SK-MEL-5 (cell line): Measurements from ENCODE around the gene DOK1. TPM values are rescaled to one million over a fixed set of nuclear protein-coding genes. Genes with fewer than 3 reads are reported as not detected.
A peak's percentile ranks its signal among the peaks of the same experiment; 100 is the strongest.
"Not testable (repeated sequence)": the region's sequence is repeated elsewhere in the genome, so short reads cannot be mapped to it uniquely, and the experiment has no call there.

Experiments
- DNase-seq: peaks from one replicate; pipeline ENCODE4 v3.0.0-alpha.2; 2016; ENCODE audit warnings: low read depth, low spot score
- in situ Hi-C: cut with HindIII; loops from 2 replicates; pipeline ENCODE4 v1.10.0; 2016; ENCODE audit warnings: low sequenced_read_pairs, high pct_unique_total_duplicates, low pct_unique_long_range_greater_than_20kb
- total RNA-seq: library from RNA; depleted of rRNA; stranded (reverse); fragments of >200 nt; shearing (Covaris generic); gene quantifications from 2 replicates; pipeline ENCODE4 v1.2.3, GENCODE V29; 2014

The DOK1 gene
- total RNA-seq, 1 experiment from 2014 or later, result 3.5 TPM

DNA sequence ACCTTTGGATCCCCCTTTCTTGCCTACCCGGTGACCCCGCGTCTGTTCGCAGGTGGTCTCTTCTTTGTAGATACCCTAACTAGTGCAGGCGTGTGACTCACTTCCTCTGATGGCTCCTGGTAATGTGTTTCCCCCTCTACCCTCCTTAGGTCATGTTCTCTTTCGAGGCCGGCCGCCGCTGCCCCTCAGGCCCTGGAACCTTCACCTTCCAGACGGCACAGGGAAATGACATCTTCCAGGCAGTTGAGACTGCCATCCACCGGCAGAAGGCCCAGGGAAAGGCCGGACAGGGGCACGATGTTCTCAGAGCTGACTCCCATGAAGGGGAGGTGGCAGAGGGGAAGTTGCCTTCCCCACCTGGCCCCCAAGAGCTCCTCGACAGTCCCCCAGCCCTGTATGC is 1.6 kb downstream of the DOK1 start:
- in situ Hi-C loops, result no loop called here
- DNase-seq, result no peak

DNA sequence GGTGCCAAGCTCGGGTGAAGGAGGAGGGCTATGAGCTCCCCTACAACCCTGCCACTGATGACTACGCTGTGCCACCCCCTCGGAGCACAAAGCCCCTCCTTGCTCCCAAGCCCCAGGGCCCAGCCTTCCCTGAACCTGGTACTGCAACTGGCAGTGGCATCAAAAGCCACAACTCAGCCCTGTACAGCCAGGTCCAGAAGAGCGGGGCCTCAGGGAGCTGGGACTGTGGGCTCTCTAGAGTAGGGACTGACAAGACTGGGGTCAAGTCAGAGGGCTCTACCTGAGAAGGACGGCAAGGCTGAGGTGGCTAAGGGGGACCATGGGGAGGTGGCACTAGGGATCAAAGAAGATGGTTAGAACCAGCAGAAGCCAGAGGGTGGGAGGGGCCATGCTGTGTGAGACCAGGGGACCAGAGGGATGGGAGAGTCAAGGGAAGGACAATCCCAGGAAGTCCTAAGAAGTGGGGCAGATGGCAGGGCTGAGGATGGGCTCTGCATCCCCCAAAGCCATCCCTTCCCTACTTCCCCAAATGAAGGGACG is 2.4 kb downstream of the DOK1 start:
- in situ Hi-C loops, result no loop called here
- no peak for DNase-seq

DNA sequence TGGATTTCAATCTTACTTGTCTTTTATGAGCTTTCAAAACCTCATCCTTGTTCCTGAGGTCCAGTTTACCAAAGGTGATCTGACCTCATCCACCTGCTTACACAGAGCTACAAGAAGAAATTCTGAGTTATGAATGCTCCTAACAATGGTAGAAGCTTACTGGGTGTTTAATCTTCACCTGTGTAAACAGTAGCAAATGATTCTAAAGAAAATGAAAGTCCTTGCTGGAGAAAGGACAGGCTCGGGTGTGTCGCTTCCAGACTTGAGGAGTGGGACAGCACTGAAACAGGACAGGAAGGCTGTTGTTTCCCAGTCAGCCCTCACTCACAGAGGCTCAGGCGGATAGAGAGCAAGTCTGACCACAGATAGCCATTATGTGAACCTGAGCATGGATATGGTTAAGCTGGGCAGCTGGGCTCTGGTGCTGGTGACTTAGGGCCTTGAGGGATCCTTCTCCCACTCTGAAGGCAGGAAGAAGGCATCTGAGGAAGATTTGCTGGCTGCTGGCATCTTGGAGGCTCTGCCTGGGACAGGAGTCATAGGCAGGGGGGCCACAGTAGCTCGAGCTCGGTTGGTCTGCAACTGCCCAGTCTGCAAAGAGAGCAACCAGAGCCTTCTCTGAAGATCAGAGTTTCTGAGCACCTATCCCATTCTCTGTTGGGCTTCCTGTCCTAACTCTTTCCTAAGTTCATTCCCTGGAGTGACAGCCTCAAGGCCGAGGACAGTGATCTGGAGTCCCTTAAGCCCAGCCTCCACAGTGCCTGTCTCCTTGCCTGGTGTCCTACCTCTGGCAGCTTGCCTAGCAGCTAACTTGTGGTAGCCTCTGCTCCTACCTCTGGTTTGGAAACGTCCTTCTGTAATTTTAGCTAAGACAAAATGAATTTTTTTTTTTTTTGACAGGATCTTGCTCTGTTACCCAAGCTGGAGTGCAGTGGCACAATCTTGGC is 4.0 kb downstream of the DOK1 start:
- DNase-seq, result no peak
- in situ Hi-C loops, result no loop called here

DNA sequence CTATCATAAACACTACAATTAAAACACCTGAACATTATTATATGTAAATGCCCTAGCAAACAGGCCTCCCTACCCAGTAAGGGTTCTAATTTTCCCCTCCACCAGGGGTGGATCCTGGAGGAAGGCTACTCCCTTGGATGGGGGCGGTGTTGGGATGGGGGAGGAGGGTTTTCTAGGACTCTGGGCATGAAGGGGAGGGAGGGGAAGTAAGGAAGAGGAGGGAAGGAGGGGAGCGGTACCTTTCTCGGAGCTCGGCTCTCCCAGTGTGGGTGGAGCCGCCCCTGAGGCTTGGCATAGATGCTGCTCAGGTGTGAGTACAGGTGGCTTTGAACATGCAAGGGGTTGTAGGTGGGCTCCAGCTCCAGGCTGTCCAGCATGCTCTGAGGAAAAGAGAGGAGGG is 5.4 kb downstream of the DOK1 start:
- no peak for DNase-seq
- in situ Hi-C loops, result no loop called here

DNA sequence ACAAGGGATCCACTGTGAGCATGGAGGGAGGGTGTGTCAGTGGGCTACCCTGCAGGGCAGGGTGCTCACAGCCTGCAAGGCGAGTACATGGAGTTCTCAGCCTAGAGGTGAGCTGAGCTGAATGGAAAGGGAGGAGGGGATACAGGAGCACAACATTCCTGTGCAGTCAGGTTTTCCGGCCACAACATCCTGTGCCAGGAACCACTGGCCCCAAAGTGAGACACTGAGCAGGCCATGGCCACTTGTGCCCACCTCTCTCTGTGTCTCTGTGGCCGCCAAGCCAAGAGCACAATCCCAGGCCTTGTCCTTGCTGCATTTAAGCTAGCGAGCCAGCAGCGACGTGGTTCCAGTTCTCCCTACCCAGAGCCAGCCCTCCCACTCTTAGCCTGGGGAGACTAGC is 6.1 kb downstream of the DOK1 start:
- no peak for DNase-seq
- in situ Hi-C loops, result no loop called here

DNA sequence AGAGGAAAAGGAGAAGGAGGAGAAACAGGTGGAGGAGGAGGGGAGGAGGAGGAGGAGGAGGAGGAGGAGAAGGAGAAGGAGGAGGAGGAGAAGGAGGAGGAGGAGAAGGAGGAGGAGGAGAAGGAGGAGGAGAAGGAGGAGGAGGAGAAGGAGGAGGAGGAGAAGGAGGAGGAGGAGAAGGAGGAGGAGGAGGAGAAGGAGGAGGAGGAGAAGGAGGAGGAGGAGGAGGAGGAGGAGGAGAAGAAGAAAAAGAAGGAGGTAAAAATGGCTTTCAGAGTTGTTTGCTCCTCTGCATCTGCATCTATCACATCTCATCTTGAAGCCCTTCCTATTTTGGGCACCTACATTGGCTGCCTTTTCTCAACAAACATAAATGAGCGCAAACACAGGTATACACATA is 6.5 kb downstream of the DOK1 start:
- in situ Hi-C loops, DNase-seq: not testable (repeated sequence)

DNA sequence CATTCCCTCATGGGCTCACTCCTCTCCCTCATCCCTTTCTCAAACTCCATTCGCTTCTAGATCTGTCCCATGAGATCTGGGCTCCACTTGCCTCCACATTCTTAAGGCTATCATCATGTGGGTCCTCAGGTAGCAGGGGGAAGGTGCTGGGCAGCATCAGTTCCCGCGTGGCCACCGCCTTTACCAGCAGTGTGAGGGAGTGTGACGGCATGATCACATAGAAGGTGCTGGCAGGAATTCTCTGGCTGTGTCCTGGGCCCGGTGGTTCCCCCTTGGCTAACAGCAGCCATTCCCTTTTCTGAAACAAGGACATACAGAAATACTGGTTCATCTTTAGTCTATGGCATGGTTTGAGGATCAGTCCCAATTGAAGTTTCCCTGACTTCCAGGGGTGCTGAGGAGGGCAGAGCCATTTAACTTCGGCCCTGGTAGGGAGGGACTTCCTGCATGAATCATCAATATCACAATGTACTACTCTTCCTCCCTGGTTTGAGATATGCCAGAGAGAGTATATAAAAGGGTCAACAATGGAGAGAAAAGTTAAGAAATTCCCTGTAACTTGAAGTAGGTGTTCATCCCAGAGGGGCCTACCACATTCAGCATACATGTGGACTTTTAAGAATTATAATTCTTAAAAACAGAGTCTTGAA is 7.7 kb downstream of the DOK1 start:
- in situ Hi-C loops, result no loop called here

DNA sequence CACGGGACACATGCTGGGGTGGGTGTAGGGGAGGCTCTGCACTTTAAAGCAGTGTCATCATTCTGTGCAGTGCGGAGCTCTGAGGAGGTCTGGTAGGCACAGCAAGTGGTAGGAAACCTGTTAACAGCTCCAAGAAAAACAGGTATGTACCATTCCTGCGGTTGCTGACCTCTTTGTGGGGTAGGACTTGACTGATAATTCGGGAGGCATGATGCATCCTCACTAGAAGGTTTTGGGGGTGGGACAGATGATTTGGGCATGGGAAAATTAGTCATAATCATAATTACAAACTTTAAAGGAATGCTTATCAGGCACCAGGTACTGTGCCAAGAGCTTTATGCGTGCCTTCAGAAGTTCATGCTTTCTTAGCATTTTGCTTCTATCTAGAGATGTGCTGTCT is 9.7 kb downstream of the DOK1 start:
- no peak for DNase-seq
- in situ Hi-C loops, result no loop called here

More for the DNA sequence above, 7.7 kb downstream of the DOK1 start:
- no peak for DNase-seq

DNA sequence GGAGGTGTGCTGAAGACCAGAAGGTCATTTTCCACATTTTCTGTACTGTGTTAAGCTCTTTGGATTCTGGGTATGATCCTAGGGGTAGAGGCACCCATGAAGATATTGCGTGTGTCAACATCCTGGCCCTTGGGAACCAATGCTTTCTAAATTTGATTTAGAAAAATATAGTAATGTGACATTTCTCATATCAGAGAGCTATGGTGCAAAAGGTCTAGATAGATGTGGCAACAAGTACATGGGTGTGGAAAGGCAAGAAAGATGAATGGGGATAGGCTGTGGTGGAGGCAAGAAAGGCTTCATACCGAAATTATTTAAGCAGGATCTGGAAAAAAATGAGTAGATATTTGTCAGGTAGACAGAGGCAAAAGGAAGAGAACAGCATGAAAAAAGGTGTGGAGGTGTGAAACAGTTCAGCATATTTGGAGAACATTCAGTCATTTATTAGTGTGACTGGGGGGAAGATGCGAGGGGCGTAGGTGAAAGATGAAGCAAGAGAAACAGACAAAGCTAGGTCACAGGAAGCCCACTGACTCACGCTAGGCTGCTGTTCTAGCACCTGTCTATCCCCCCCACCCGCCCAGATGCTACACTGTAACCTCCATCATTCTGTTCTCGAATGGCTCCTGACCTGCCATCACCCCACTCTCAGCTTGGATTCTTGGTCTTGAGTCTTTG is 11.7 kb downstream of the DOK1 start:
- DNase-seq, result no peak
- in situ Hi-C loops, result no loop called here

DNA sequence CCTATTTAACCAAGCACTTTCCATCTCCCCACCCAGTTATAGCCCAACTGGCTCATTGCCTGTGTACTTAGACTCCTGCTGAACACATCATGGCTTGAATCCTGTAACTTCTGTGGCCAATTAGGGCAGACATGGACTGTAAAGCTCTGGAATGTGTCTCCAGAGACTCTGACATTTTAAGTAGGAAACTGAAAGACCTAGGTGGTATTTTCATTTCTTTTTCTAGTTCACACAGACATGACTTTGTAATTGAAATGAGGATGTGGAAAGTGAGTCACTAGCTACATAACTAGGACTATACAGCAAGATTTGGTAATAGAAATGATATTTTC is 12.2 kb downstream of the DOK1 start:
- in situ Hi-C loops, result no loop called here
- peak; percentile 59 for DNase-seq

DNA sequence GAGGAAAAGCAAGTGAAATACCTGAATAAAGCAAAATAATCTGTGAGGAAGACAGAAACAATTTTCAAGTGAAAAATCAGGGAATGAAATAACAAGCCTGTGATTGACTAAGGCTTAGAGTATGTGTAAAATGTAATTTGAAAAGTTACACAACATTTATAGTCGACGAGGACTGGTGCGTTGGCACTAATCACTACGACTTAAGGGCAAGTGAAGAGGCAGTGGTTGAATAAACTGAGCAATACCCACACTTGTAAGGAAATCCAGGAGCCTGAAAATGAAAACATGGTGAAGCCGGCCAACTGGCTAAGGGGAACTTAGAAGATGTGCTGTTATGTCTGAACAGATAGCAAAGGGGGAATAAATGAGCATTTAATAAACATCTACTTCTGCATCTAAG is 13.4 kb downstream of the DOK1 start:
- no peak for DNase-seq
- in situ Hi-C loops, result no loop called here

DNA sequence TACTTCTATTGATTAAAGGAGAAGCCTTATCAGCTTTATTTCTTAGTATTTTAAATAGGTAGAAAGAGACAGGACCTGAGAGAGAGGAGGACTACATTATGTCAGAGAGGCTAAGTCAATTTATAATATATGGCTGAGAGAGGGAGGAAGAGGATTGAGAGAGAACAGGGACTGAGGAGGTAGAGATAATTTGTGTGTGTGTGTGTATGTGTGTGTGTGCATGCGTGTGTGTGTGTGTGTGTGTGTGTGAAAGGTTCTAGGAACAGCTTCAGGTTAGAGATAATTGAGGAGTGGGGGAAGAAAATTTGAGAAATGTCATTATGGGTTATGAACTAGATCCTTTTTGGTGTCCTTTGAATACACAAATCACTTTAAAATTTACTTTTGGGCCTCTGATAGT is 15.2 kb downstream of the DOK1 start:
- no peak for DNase-seq
- in situ Hi-C loops, result no loop called here

DNA sequence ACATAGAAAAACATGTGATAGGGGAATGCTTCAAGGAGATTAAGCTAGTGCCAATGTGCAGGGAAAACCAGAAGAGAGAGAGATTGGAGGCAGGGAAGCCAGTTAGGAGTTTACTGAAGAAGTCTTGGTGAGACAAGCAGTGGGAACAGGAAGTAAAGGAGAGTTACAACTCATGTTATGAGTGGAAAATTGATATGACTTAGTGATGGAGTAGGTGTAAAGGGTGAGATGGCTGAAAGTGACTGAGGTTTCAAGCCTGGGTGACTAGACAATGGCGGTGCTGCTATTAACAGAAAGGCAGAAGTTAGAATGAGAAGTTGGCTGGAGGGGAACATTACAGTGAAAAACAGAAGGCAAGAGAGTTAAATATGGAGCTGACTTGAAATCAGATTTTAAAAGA is 16.5 kb downstream of the DOK1 start:
- no peak for DNase-seq
- in situ Hi-C loops, result no loop called here

DNA sequence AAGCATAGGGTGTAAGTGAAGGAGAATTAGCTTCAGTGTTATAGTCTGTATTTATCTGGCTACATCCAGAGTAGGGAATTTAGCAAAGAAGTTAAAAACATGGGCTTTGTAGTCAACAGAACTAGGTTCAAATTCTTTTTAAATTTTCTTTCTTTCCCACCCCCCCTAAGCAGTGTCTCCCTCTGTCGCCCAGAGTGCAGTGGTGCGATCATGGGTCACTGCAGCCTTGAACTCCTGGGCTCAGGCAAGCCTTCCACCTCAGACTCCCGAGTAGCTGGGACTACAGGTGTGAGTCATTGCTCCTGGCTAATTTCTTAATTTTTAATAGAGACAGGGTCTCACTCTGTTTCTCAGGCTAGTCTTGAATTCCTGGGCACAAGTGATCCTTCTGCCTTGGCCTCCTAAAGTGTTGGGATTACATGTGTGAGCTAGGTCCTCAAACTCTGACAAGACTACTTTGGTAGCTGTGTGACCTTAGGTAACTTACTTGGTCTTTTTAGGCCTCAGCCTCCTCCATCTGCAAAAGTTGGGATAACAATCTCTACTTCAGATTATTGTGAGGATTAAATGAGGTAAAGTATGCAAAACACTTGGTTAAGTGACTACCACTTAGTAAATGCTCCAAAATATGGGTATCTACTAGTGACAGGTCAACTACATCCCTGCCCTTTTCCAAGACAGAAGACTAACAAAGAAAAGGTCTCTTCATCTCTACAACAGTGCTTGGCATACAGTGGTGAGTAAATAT is 17.8 kb downstream of the DOK1 start:
- in situ Hi-C loops, result no loop called here
- DNase-seq, result no peak

DNA sequence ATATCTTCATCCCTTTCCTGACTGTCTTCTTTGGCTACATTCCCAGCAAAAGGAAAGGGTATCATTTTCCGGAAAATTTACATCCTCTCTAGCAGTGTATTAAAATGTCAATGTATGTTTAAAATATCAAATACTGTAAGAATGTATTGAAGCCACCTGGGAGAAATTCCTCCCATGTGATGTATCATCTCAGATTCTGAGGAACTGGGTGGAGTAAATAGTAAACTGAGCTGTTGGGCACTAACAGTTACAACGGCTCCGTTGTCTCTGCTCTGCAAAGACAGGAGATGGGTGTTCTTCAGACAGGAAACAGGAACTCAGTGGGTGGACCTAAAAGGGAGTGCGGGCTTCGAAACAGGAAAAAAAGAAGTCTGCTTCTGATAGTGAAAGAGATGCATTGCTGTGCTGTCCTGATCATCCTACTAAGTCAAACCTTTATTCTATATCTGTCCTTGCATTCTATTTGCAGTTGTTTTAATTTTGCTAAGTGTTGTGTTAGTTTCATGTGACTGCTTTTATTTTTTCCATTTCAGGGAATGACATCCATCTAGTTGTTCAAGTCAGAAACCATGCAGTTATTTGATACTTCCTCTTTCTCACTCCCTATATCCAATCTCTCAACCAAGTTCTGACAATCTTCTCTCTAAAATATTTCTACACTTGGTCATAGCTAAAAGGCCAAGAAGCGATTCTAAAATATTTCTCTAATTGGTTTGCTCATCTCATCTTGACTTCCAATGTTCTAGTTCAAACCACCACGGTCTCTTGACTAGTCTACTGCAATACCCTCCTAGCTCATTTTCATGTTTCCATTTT is 19.4 kb downstream of the DOK1 start:
- in situ Hi-C loops, result no loop called here

DNA sequence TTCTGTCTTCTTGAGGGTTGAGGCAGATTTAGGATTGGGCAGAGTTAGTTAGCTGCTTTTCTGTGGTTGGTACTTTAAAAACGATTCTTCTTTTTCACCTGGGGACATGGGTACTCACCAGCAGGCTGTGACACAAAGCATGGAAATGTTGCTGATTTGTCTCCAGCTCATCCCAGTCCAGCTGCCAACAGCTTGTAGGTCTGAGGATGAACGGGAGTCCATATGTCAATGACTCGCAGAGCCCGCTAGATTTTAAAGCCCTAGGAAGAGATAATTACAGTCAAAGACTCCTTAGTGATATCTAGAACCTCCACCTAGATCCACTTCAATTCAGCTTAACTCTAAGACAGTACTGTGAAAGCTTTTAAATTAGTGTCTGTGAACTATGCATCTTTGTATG is 20.8 kb downstream of the DOK1 start:
- in situ Hi-C loops, result no loop called here
- DNase-seq, result no peak

More for the DNA sequence above, 19.4 kb downstream of the DOK1 start:
- DNase-seq, result peak; percentile 97
